WERI-Rb-1 (cell line): ENCODE measurements around the gene SPNS3.

Source experiments
- DNase-seq: peaks from one replicate; pipeline ENCODE4 v3.0.0-alpha.2; 2020
- H3K27ac ChIP-seq: fragments of 250-450 bp; sonication (Bioruptor Pico); 2 replicates; pipeline ENCODE4 v1.5.1; 2020; ENCODE audit warnings: mild to moderate bottlenecking, moderate library complexity
- H3K27me3 ChIP-seq: fragments of 250-450 bp; sonication (Bioruptor Pico); 2 replicates; pipeline ENCODE4 v1.5.1; 2021; ENCODE audit warnings: mild to moderate bottlenecking, low read depth, moderate library complexity; ENCODE audit not compliant: insufficient read depth, severe bottlenecking
- H3K36me3 ChIP-seq: fragments of 250-450 bp; sonication (Bioruptor Pico); 2 replicates; pipeline ENCODE4 v1.5.1; 2020; ENCODE audit warnings: mild to moderate bottlenecking, moderate library complexity
- H3K4me3 ChIP-seq: 2 replicates; pipeline ENCODE4 v1.5.1; 2011; ENCODE audit warnings: low read depth, mild to moderate bottlenecking, control low read depth, low read length
- H3K9me3 ChIP-seq: fragments of 250-450 bp; sonication (Bioruptor Pico); 2 replicates; pipeline ENCODE4 v1.5.1; 2021; ENCODE audit warnings: mild to moderate bottlenecking, moderate library complexity; ENCODE audit not compliant: severe bottlenecking
- CTCF ChIP-seq: IDR thresholded peaks from 2 replicates; pipeline ENCODE4 v1.5.1; 2011; ENCODE audit warnings: low read depth, mild to moderate bottlenecking, control low read depth, inconsistent platforms, low read length

SPNS3 gene

DNA sequence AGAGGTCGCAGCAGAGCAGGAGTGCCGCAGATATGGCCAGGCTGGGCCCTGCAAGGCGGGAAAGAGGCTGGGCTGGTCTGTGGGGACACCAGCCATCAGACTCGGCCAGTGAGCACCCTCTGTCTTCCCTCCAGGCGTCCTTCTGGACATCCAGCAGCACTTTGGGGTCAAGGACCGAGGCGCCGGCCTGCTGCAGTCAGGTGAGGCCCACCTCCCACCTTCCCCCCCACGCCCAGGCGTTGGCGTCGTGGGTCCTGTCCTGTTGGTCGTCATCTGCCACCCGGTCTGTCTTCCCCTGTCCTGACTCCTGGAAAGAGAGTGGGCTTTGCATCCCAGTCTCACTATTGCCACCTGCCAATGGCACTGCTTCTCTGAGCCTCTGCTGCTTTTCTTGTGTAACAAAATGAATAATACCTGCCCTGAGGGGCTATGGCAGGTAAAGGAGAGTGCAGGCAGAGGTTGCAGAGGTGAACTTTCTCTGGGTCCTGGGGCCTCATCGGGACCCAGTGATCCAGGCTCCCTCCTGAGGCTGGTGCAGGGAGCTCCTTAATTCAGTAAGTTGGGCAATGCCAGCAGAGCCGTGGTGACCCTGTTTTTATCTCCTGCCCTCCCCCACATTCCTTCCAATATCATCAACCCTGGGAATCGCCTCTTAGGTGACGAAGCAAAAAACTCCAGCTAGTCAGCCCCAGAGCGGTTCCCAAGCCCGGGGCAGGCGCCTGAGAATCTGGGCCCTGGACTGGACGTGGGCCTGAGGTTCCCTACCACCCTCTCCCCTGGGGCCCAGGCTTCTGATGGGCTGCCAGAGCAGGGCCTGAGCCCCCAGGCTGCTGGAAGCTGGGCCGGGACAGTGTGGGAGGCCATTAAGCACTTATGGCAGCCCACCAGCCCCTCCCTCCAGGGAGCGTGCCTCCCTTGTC, 79.6 kb downstream of the SPNS3 start:
- Histone ChIP-seq H3K9me3 (no peaks in the 10 kb centered on the region), H3K27ac (no peak overlapping the region), H3K4me3 (no peak overlapping the region), H3K36me3 (no peaks in the 10 kb centered on the region), H3K27me3 (no peaks in the 10 kb centered on the region)
- TF ChIP-seq CTCF = no peak
- DNase-seq = no peak

DNA sequence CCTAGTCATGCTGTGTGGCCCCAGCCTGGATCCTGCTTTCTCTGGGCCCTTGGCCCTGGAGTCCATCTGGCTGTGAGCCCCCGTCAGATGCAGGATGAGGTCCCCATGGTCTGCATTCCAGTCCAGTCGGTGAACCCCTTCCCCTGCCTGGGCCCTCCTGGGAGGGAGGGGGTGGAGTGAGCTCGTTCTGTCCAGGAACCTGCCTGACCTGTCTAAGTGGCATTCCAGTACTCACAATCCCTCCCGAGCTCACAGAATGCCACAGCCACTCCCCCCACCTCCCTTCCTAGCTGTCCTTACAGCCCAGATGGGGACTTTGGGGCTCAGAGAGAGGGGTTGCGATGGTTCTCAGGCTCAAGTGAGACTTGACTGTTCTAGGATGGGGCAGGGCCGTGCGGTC, 80.5 kb downstream of the SPNS3 start:
- Histone ChIP-seq H3K27me3 (no peaks in the 10 kb centered on the region), H3K27ac (no peak overlapping the region), H3K36me3 (no peaks in the 10 kb centered on the region), H3K4me3 (no peak overlapping the region), H3K9me3 (no peaks in the 10 kb centered on the region)
- DNase-seq = no peak
- no peak for TF ChIP-seq CTCF

- no peaks in the 10 kb centered on the region for H3K27me3 ChIP-seq
- no peak overlapping the region for H3K4me3 ChIP-seq
- H3K36me3 ChIP-seq = no peaks in the 10 kb centered on the region
- no peak for TF ChIP-seq CTCF
- H3K9me3 ChIP-seq = no peaks in the 10 kb centered on the region
- DNase-seq = no peak
- no peak overlapping the region for H3K27ac ChIP-seq
Observed at GRCh38 chr17:4514779-4515178, 81.0 kb downstream of the SPNS3 start.

- no peaks in the 10 kb centered on the region for H3K9me3 ChIP-seq
- TF ChIP-seq CTCF = no peak
- H3K27ac ChIP-seq = no peak overlapping the region
- H3K27me3 ChIP-seq = no peaks in the 10 kb centered on the region
- H3K36me3 ChIP-seq = no peaks in the 10 kb centered on the region
- no peak for DNase-seq
- H3K4me3 ChIP-seq = no peak overlapping the region
Observed at GRCh38 chr17:4515501-4515900, 81.8 kb downstream of the SPNS3 start.

DNA sequence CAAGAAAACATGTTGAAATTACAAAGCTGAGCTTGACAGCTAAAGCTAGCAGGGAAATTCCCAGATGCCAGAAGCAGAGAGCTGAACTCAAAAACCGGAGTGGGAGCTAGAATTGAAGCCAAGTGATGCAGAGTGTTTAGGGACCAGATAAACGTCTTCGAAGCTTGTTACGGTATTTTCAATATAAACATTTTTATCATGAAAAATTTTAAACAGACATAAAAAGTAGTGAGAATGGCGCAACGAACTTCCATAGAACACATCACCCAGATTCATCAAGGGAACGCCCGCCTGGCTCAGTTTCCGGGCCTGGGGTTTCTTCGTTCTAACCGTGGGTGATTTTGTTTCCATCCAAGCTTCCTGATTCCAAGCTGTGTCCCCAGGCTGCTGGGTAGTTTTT, 83.0 kb downstream of the SPNS3 start:
- Histone ChIP-seq H3K36me3 (no peaks in the 10 kb centered on the region), H3K9me3 (no peaks in the 10 kb centered on the region), H3K4me3 (no peak overlapping the region), H3K27ac (no peak overlapping the region), H3K27me3 (no peaks in the 10 kb centered on the region)
- DNase-seq = no peak
- no peak for TF ChIP-seq CTCF
